Measurements from ENCODE around the gene PRR7. TPM values are rescaled to one million over a fixed set of nuclear protein-coding genes. Genes with fewer than 3 reads are reported as not detected.

The PRR7 gene
- total and polyA plus RNA-seq, 2 of the 4 experiments (the other 2 are of a cell fraction) = 1.1 to 10.1 TPM

- TF ChIP-seq SMC3 (IDR thresholded peaks at IDR 0.05; ENCODE audit: low read depth, low read length) (no peak), FOS (IDR thresholded peaks at IDR 0.05; ENCODE audit: low read depth, low read length) (no peak)
Measured at GRCh38 chr5:177405805-177406204, 40.8 kb upstream of the PRR7 start (continued).

- H4K91ac ChIP-seq (ENCODE audit: insufficient read depth, low read depth, low read length) = no peak within 1 kb of the TSS
- no peak within 1 kb of the TSS for H3K56ac ChIP-seq (ENCODE audit: extremely low read depth, insufficient read depth, low read length)
- ATAC-seq (ENCODE audit: low read depth) (no peak), DNase-seq (no peak)
- no peak within 1 kb of the TSS for H2AK5ac ChIP-seq (ENCODE audit: low read depth, low read length)
- ChIA-PET CTCF (no interaction called here), POLR2A (ENCODE audit: unreplicated experiment) (no interaction called here)
- H2BK20ac ChIP-seq (ENCODE audit: low read depth, low read length) = no peak within 1 kb of the TSS
- no peak within 1 kb of the TSS for H4K8ac ChIP-seq (ENCODE audit: low read depth in 2 of 2, low read length in 2 of 2)
- in situ Hi-C loops (cut with MboI; ENCODE audit: low sequenced_read_pairs) = loop anchor here (5.0 kb wide), 1 partner anchor 38 kb away; the partner anchor contains the start of gene PRR7
- H3K4ac ChIP-seq (ENCODE audit: low read depth, low read length) = no peak within 1 kb of the TSS
- no peaks in the 10 kb centered on the region for H4K20me1 ChIP-seq (ENCODE audit: insufficient read depth, low read length)
- H3K23ac ChIP-seq (ENCODE audit: low read depth, low read length) = no peak within 1 kb of the TSS
- dilution Hi-C loops (cut with HindIII; ENCODE audit: low sequenced_read_pairs, unreplicated experiment) = no loop called here
- 88% methylated on average over 6 of the region's 9 CpGs; no CpG with 5 or more reads in 1 of the 2 experiments for WGBS, 2 experiments (ENCODE audit: extremely low coverage in 2 of 2, insufficient read length in 1 of 2)
- intact Hi-C loops (cut with micrococcal nuclease) = no loop called here
- H3K4me2 ChIP-seq (ENCODE audit: low read depth, low read length) = no peak within 1 kb of the TSS
- H2BK5ac ChIP-seq (ENCODE audit: low read depth, low read length, poor library complexity, severe bottlenecking) = no peak within 1 kb of the TSS
- H3K9me3 ChIP-seq (ENCODE audit: control insufficient read depth, insufficient read depth, low read length) = no peaks in the 10 kb centered on the region
- no peaks in the 10 kb centered on the region for H3K9me1 ChIP-seq (ENCODE audit: insufficient read depth, low read length)
- peaks cover 26% of the 10 kb centered on the region for H3K27me3 ChIP-seq (ENCODE audit: control insufficient read depth, insufficient read depth, low read length)
- no peak within 1 kb of the TSS for H2BK120ac ChIP-seq (ENCODE audit: low read depth, low read length)
- 0 out of 2 replicates have a peak, but pooled peaks cover 2% of the 10 kb centered on the region for H3K4me1 ChIP-seq (ENCODE audit: control insufficient read depth, insufficient read depth, low read length)
- no TSS peak for BruUV-seq (replicated peaks)
- no peak within 1 kb of the TSS for H3K9ac ChIP-seq (ENCODE audit: low read depth, low read length)
- no peak within 1 kb of the TSS for H3K27ac ChIP-seq (ENCODE audit: insufficient read depth, low read length)
- no peak within 1 kb of the TSS for H3K14ac ChIP-seq (replicated peaks; ENCODE audit: low read depth, low read length)
- H2BK15ac ChIP-seq (ENCODE audit: low read depth, low read length) = no peak within 1 kb of the TSS
- H3K79me1 ChIP-seq (ENCODE audit: low read depth in 1 of 2, low read length in 2 of 2) = no peaks in the 10 kb centered on the region
- no peak within 1 kb of the TSS for H2AFZ ChIP-seq (replicated peaks; ENCODE audit: low read length, poor library complexity)
- no peaks in the 10 kb centered on the region for H3K36me3 ChIP-seq (ENCODE audit: control insufficient read depth, insufficient read depth, low read length)
- H2AK9ac ChIP-seq (replicated peaks; ENCODE audit: low read depth, low read length, poor library complexity) = no peak within 1 kb of the TSS
- H3K4me3 ChIP-seq (ENCODE audit: insufficient read depth, low read depth, low read length) = no peak within 1 kb of the TSS
- H3K18ac ChIP-seq (ENCODE audit: low read depth, low read length) = no peak within 1 kb of the TSS
- H4K5ac ChIP-seq (ENCODE audit: low read depth, low read length) = no peak within 1 kb of the TSS
- no peak for TF ChIP-seq NFE2L2 (IDR thresholded peaks at IDR 0.05; ENCODE audit: low read depth, low read length)
- TF ChIP-seq MAFK (IDR thresholded peaks at IDR 0.05; ENCODE audit: low read depth, low read length) = no peak
- no peak for TF ChIP-seq FOS (IDR thresholded peaks at IDR 0.05; ENCODE audit: low read depth, low read length)
- no peak for TF ChIP-seq MXI1 (IDR thresholded peaks at IDR 0.05; ENCODE audit: borderline replicate concordance, low read depth, low read length)
- no peak for TF ChIP-seq RFX5 (IDR thresholded peaks at IDR 0.05; ENCODE audit: low read depth, low read length)
- TF ChIP-seq CTCF (conservative IDR thresholded peaks at IDR 0.05; ENCODE audit: low read depth, low read length) = no peak
- TF ChIP-seq CHD1 (IDR thresholded peaks at IDR 0.05; ENCODE audit: low read depth, low read length) = no peak
- no peak for TF ChIP-seq SMC3 (IDR thresholded peaks at IDR 0.05; ENCODE audit: low read depth, low read length)
- TF ChIP-seq MAZ (IDR thresholded peaks at IDR 0.05; ENCODE audit: borderline replicate concordance, low read depth, low read length) = no peak
- no peak for TF ChIP-seq ELK1 (IDR thresholded peaks at IDR 0.05; ENCODE audit: borderline replicate concordance, low read depth, low read length)
- TF ChIP-seq RAD21 (IDR thresholded peaks at IDR 0.05; ENCODE audit: low read length) = no peak
- no peak for TF ChIP-seq USF2 (IDR thresholded peaks at IDR 0.05; ENCODE audit: low read depth, low read length)
Measured at GRCh38 chr5:177409043-177409801, 37.4 kb upstream of the PRR7 start, which contains the start of gene F12. TSS of gene F12 (minus strand) at chr5:177409564. CDS start at chr5:177409527, 37 bp downstream.

All from IMR-90 (cell line).